NCI-H510A (cell line): Measurements from ENCODE around the gene KBTBD4.
"Not testable (repeated sequence)": the region's sequence is repeated elsewhere in the genome, so short reads cannot be mapped to it uniquely, and the experiment has no call there.

Experiments
- DNase-seq: peaks from one replicate; lab custom pipeline; 2025; lab: John Stamatoyannopoulos, UW

KBTBD4 gene

GRCh38 chr11:47589977-47590861 lies 11.4 kb upstream of the KBTBD4 start:
- no peak for DNase-seq

DNA sequence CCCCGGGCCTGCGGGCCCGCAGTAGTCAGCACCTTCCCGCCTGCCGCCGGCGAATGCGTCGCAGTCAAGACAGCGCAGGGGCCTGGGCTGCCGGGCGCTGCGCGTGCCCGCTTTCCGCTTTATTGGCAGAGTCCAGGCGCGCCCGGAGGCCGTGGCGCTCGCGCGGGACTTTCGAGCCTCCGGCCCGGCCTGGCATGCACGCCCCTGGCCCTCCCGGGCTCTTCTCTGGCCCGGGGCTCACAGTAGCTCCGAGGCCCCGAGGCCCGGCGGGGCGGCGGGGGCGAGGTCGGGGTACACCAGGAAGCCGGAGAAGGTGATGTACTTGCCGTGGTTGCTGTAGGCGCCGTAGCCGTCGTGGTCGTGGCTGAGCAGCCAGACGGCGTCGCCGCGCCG lies 10.8 kb upstream of the KBTBD4 start:
- no peak for DNase-seq

DNA sequence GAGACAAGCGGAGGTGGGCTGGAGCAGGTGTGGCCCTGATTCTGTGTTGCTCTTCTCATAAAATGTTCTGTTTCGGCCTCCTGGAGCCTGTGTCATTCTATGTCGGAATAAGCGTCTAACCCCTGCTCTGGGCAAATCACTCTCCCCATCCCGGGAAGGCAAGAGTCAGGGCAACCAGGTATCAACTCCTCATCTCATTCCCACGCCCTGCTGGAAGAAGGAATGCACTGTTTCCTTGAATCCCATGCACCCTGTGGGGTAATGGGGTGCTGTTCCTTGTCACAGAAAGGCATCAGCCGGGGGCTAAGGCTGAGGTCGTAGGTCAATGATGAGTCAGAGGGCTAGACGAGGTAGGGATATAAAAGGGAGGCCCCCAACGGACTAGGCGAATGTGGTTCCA lies 10.3 kb upstream of the KBTBD4 start:
- DNase-seq, result no peak

- no peak for DNase-seq
Observed at GRCh38 chr11:47587723-47588326, 9.1 kb upstream of the KBTBD4 start.

- DNase-seq, result no peak
Observed at GRCh38 chr11:47587039-47587716, 8.4 kb upstream of the KBTBD4 start.

DNA sequence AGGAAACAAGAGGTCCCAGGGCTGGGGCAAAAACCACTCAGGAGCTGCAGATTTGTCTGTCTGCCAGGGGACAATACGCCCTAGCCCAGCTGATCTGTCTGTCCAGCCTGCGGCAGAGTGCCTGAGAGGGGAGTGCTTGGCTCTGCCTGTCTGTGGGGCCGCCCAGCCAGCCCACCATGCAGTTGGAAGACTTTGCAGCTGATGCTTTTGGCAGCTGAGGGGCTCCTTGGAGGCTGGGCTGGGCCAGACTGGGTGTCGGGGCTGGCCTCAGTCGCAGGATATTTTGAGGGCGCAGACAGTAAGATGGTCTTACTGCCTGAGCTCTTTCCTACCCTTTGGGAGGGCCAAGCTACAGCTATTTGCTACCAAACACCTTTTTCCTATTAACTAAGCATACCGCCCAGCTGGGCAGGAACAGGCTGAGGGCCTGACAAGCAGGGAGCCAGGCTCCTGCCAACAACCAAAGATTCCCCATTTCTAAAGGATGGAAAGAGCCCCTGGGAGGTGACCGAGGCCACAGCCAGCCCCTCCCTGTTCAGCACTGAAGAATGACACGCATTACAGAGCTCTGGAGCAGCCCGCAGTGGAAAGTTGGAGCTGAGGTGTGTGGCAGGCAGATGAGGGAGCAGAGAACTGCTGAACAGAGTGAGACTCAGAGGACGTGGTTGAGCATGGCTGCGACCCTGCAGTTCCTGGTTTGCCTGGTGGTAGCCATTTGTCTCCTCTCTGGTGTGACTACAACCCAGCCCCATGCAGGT lies 7.5 kb upstream of the KBTBD4 start, which contains the start of gene FAM180B:
TSS of gene FAM180B (plus strand) at position 581 of the 758 bp plus-strand sequence. CDS start at position 672, 91 bp downstream.
- DNase-seq, result no peak

- DNase-seq, result no peak
Observed at GRCh38 chr11:47583844-47584243, 5.1 kb upstream of the KBTBD4 start.

GRCh38 chr11:47577460-47578041 lies 1.2 kb downstream of the KBTBD4 start:
- no peak for DNase-seq

DNA sequence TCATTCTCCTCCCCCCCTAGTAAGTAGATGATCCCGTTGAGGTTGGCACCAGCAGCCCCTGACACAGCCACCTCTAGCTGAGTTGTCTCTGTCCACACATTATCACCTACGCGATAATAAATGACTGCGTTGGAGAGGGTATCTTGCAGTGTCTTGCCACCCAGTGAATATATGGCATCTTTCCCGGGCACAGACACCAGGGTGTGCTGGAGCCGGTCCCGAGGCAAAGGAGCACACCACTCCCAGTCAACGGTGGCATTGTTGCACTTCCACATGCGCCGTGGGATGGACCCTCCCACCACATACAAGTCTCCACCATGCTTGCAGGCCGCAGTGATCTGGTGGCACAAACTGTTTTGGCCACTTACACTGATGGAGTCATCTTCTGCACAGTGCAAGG lies 5.4 kb downstream of the KBTBD4 start:
- no peak for DNase-seq

- DNase-seq, result no peak
Observed at GRCh38 chr11:47572715-47573255, 6.0 kb downstream of the KBTBD4 start.

DNA sequence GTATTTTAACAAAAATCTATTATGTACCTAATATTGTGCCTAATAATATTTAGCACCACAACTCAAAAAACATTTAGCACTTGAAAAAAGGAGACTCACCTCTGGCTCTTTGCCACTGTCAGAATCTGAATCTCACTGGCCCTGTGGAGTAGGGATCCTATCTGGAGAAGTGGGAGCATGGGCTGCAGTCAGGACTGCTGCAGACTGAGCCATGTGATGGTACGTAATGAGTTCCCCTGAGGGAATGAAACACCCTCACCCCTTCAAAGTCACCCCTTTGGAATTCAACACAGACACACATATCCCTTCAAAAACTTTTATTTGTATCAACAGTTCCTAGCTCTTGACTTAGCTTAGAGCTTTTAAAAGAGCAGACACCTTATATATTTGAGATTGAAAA lies 6.9 kb downstream of the KBTBD4 start:
- no peak for DNase-seq

- no peak for DNase-seq
Observed at GRCh38 chr11:47571357-47571729, 7.4 kb downstream of the KBTBD4 start.

- DNase-seq, result no peak
Observed at GRCh38 chr11:47570651-47571356, 8.0 kb downstream of the KBTBD4 start.

DNA sequence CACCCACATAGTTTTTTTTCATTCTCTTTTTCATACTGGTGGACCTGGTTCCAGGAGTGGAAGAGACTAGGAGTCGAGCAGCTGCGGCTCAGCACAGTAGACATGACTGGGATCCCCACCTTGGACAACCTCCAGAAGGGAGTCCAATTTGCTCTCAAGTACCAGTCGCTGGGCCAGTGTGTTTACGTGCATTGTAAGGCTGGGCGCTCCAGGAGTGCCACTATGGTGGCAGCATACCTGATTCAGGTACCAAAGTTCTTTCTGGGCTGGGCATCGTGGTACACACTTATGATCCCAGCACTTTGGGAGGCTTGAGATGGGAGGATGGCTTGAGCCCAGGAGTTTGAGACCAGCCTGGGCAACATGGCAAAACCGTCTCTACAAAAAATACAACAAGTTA lies 9.1 kb downstream of the KBTBD4 start:
- no peak for DNase-seq

DNA sequence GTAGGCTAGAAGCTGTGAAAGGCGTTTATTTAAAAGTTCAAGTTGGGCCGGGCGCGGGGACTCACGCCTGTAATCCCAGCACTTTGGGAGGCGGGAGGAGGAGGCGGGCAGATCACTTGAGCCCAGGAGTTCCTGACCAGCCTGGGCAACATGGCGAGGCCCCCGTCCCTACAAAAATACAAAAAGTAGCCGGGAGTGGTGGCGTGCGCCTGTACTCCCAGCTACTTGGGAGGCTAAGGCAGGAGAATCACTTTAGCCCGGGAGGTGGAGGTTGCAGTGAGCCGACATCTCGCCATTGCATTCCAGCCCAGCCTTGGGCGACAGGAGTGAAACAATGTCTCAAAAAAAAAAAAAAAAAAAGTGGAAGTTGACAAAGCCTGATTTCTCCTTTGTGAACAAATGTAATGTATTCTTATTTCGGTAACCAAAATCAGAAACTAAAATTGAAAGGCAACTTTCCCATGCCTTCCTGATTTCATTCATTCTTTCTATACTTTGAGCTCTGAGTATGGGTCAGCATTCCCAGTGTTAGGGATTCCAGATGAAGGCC lies 12.5 kb downstream of the KBTBD4 start:
- DNase-seq, result no peak

- no peak for DNase-seq
Observed at GRCh38 chr11:47565340-47566148, 13.2 kb downstream of the KBTBD4 start, which contains the start of gene PTPMT1. PTPMT1 (plus strand) TSS chr11:47565599; CDS start chr11:47565623, 24 bp downstream.

DNA sequence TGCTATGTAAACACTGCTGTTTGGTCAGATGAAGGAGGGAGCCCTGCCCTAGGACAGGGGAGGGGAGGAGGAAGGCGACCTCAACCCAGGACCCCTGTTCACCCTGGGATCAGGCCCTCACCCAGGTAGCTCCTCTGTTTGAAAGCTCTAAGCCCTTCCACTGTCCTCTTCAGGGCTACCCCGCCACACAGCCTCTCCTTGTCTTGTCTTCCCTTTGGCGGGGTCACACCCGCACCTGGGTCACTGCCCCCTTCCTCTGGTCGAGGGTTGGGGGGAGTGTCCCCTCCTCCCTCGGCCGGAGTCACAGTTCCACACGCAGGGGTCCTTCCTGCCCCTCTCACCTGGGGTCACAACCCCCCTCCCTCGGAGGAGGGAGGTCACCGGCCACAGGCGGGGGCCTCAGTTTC lies 13.8 kb downstream of the KBTBD4 start:
- DNase-seq, result no peak

DNA sequence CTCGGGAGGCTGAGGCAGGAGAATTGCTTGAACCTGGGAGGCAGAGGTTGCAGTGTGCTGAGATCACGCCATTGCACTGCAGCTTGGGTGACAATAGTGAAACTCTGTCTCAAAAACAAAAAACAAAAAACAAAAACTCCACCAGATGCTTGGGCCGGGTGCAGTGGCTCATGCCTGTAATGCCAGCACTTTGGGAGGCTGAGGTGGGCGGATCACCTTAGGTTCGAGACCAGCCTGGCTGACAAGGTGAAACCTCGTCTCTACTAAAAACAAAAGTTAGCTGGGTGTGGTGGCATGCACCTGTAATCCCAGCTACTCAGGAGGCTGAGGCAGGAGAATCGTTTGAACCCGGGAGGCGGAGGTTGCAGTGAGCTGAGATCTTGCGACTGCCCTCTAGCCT lies 14.4 kb downstream of the KBTBD4 start:
- not testable (repeated sequence) for DNase-seq

GRCh38 chr11:47562393-47562792 lies 16.4 kb downstream of the KBTBD4 start:
- not testable (repeated sequence) for DNase-seq

DNA sequence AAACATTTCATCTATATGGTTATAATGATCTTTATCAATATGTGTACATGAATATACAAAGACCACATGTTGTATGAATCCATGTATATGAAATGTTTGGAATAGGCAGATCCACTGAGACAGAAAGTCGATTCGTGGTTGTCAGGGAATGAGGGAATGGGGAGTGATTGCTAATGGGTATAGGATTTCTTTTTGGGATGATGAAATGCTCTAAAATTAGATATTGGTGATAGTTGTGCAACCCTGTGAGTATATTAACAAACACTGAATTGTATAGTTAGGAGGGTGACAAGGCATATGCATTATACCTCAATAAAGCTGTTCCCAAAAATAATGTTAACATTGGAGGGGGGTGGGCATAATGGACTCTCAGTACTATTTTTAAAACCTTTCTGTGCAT lies 18.3 kb downstream of the KBTBD4 start:
- DNase-seq, result no peak
